H1 (cell line): Measurements from ENCODE around the gene APOBEC3H. TPM values are rescaled to one million over a fixed set of nuclear protein-coding genes. Genes with fewer than 3 reads are reported as not detected.

ENCODE experiments used
- JUN ChIP-seq: IDR thresholded peaks from 2 replicates; pipeline ENCODE4 v1.6.1; 2011; ENCODE audit warnings: low read depth, mild to moderate bottlenecking, improper control_type of control experiment, low read length
- JUND ChIP-seq: IDR thresholded peaks from 2 replicates; pipeline ENCODE4 v1.6.1; 2011; ENCODE audit warnings: mild to moderate bottlenecking, improper control_type of control experiment, low read length
- PHF8 ChIP-seq: fragments of 200-600 bp; sonication (generic); conservative IDR thresholded peaks from 2 replicates; pipeline ENCODE4 v1.7.1; 2012; ENCODE audit warnings: low read depth, mild to moderate bottlenecking, inconsistent platforms, low read length, moderate library complexity
- SAP30 ChIP-seq: fragments of 300-600 bp; sonication (generic); IDR thresholded peaks from 2 replicates; pipeline ENCODE4 v1.7.1; 2012; ENCODE audit warnings: low read length, moderate library complexity, mild to moderate bottlenecking, inconsistent platforms; ENCODE audit not compliant: insufficient read depth, insufficient replicate concordance
- SP1 ChIP-seq: IDR thresholded peaks from 2 replicates; pipeline ENCODE4 v1.6.1; 2011; ENCODE audit warnings: low read depth, low read length
- SUZ12 ChIP-seq: fragments of 200-600 bp; sonication (generic); IDR thresholded peaks from 2 replicates; pipeline ENCODE4 v1.6.1; 2012; ENCODE audit warnings: mild to moderate bottlenecking, inconsistent platforms, low read length, moderate library complexity, mixed read lengths
- polyA plus RNA-seq, 7 experiments: library from polyadenylated mRNA; depleted of rRNA in 3 of 7; stranded (reverse) in 5 of 7; unstranded in 2 of 7; fragments of >200 nt in 5 of 7; fragments of 200-250 nt in 2 of 7; gene quantifications; 1 replicate in 5 of 7; 2 replicates in 1 of 7; 4 replicates in 1 of 7; pipeline versions ENCODE4 v1.2.1 to v1.2.3, GENCODE V29; 2011 to 2013; ENCODE audit warnings: missing spikeins in 2 of 7, mixed read lengths in 2 of 7
- total RNA-seq: library from RNA; stranded (reverse); fragmentation: NEBNext Ultra II Directional; extraction: Animal tissue kit (Norgen Biotek cat#: 25700); gene quantifications from 2 replicates; pipeline ENCODE4 v1.2.1, GENCODE V29; 2021
- TF ChIP-seq, protein P1 (sequence below): fragments of 300-600 bp; sonication (generic); IDR thresholded peaks from 2 replicates; pipeline ENCODE4 v1.7.1; 2012; ENCODE audit warnings: low read length, moderate library complexity, mild to moderate bottlenecking, inconsistent platforms; ENCODE audit not compliant: insufficient replicate concordance
- TF ChIP-seq, protein P2 (sequence below), 3 experiments: IDR thresholded peaks; 1 replicate in 2 of 3; 2 replicates in 1 of 3; pipeline versions ENCODE4 v1.5.1 to v1.6.1; 2011; ENCODE audit warnings: low read length in 3 of 3, mild to moderate bottlenecking in 3 of 3, inconsistent platforms in 2 of 3, low read depth in 1 of 3, moderate library complexity in 1 of 3; ENCODE audit not compliant: insufficient read depth in 1 of 3; ENCODE audit errors: control extremely low read depth in 1 of 3

The APOBEC3H gene
- total and polyA plus RNA-seq, 2 of the 8 experiments (the other 6 are each of a cell fraction or from before 2014, with no cell fraction given): 0.47 to 0.56 TPM

DNA sequence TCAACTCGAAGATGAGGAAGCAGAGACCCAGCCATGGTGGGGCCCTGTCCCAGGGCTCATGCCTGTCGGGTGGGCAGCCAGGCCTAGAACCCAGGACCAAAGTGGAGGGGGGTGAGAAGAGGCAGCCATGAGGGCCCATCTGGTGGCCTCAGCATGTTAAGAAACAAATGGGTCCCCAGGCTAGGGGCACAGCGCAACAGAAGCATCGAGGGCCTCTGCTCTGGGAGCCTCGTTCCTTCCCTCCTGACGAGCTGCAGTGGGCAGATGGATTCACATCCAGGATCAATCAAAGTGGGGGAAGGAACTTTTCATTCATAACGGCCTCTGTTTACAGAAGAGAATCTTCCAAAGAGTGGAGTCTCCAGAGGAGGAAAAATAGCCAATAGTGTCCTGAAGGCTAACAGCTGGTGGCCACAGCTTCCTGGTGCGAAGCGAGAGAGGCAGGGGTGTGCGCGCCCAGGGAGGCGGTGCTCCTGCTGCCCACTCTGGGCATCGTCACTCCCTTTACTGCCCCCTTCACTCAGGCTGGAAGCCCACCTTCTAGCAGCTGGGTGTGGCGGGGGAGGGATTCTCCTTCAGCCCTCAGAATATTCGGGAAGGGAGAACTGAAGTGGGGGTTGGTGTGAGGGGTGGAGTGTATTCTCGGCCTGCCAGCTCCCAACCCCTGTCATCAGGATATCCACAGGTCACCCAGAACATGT lies 51.1 kb downstream of the APOBEC3H start (continued):
- TF ChIP-seq, protein P1, sequence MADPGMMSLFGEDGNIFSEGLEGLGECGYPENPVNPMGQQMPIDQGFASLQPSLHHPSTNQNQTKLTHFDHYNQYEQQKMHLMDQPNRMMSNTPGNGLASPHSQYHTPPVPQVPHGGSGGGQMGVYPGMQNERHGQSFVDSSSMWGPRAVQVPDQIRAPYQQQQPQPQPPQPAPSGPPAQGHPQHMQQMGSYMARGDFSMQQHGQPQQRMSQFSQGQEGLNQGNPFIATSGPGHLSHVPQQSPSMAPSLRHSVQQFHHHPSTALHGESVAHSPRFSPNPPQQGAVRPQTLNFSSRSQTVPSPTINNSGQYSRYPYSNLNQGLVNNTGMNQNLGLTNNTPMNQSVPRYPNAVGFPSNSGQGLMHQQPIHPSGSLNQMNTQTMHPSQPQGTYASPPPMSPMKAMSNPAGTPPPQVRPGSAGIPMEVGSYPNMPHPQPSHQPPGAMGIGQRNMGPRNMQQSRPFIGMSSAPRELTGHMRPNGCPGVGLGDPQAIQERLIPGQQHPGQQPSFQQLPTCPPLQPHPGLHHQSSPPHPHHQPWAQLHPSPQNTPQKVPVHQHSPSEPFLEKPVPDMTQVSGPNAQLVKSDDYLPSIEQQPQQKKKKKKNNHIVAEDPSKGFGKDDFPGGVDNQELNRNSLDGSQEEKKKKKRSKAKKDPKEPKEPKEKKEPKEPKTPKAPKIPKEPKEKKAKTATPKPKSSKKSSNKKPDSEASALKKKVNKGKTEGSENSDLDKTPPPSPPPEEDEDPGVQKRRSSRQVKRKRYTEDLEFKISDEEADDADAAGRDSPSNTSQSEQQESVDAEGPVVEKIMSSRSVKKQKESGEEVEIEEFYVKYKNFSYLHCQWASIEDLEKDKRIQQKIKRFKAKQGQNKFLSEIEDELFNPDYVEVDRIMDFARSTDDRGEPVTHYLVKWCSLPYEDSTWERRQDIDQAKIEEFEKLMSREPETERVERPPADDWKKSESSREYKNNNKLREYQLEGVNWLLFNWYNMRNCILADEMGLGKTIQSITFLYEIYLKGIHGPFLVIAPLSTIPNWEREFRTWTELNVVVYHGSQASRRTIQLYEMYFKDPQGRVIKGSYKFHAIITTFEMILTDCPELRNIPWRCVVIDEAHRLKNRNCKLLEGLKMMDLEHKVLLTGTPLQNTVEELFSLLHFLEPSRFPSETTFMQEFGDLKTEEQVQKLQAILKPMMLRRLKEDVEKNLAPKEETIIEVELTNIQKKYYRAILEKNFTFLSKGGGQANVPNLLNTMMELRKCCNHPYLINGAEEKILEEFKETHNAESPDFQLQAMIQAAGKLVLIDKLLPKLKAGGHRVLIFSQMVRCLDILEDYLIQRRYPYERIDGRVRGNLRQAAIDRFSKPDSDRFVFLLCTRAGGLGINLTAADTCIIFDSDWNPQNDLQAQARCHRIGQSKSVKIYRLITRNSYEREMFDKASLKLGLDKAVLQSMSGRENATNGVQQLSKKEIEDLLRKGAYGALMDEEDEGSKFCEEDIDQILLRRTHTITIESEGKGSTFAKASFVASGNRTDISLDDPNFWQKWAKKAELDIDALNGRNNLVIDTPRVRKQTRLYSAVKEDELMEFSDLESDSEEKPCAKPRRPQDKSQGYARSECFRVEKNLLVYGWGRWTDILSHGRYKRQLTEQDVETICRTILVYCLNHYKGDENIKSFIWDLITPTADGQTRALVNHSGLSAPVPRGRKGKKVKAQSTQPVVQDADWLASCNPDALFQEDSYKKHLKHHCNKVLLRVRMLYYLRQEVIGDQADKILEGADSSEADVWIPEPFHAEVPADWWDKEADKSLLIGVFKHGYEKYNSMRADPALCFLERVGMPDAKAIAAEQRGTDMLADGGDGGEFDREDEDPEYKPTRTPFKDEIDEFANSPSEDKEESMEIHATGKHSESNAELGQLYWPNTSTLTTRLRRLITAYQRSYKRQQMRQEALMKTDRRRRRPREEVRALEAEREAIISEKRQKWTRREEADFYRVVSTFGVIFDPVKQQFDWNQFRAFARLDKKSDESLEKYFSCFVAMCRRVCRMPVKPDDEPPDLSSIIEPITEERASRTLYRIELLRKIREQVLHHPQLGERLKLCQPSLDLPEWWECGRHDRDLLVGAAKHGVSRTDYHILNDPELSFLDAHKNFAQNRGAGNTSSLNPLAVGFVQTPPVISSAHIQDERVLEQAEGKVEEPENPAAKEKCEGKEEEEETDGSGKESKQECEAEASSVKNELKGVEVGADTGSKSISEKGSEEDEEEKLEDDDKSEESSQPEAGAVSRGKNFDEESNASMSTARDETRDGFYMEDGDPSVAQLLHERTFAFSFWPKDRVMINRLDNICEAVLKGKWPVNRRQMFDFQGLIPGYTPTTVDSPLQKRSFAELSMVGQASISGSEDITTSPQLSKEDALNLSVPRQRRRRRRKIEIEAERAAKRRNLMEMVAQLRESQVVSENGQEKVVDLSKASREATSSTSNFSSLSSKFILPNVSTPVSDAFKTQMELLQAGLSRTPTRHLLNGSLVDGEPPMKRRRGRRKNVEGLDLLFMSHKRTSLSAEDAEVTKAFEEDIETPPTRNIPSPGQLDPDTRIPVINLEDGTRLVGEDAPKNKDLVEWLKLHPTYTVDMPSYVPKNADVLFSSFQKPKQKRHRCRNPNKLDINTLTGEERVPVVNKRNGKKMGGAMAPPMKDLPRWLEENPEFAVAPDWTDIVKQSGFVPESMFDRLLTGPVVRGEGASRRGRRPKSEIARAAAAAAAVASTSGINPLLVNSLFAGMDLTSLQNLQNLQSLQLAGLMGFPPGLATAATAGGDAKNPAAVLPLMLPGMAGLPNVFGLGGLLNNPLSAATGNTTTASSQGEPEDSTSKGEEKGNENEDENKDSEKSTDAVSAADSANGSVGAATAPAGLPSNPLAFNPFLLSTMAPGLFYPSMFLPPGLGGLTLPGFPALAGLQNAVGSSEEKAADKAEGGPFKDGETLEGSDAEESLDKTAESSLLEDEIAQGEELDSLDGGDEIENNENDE: no peak
- no peak for TF ChIP-seq PHF8
- no peak for TF ChIP-seq SUZ12
- no peak for TF ChIP-seq JUN
- TF ChIP-seq, protein P2, sequence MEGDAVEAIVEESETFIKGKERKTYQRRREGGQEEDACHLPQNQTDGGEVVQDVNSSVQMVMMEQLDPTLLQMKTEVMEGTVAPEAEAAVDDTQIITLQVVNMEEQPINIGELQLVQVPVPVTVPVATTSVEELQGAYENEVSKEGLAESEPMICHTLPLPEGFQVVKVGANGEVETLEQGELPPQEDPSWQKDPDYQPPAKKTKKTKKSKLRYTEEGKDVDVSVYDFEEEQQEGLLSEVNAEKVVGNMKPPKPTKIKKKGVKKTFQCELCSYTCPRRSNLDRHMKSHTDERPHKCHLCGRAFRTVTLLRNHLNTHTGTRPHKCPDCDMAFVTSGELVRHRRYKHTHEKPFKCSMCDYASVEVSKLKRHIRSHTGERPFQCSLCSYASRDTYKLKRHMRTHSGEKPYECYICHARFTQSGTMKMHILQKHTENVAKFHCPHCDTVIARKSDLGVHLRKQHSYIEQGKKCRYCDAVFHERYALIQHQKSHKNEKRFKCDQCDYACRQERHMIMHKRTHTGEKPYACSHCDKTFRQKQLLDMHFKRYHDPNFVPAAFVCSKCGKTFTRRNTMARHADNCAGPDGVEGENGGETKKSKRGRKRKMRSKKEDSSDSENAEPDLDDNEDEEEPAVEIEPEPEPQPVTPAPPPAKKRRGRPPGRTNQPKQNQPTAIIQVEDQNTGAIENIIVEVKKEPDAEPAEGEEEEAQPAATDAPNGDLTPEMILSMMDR (IDR thresholded peaks at IDR 0.05; ENCODE audit: control extremely low read depth in 1 of 3, insufficient read depth in 1 of 3, low read depth in 1 of 3, low read length in 3 of 3): no peak
- no peak for TF ChIP-seq JUND
- TF ChIP-seq SAP30: no peak
- TF ChIP-seq SP1: no peak
